Ovary (tissue), 3 donors: ENCODE results near the gene APP.

Experiments
- CTCF ChIP-seq, 3 donors: fragments of 450-650 bp in 2 of 3; fragments of 200-600 bp in 1 of 3; IDR thresholded peaks; one replicate each; pipeline versions ENCODE4 v1.5.1 to v1.8.0; 2016 to 2022; ENCODE audit warnings: antibody characterized with exemption in 3 of 3, mild to moderate bottlenecking in 1 of 3
- EP300 ChIP-seq: sonication (generic); formaldehyde crosslinking; IDR thresholded peaks from one replicate; pipeline ENCODE4 v1.6.1; 2017; ENCODE audit warnings: antibody characterized with exemption
- POLR2A ChIP-seq: fragments of 450-650 bp; IDR thresholded peaks from one replicate; pipeline ENCODE4 v1.6.1; 2017; ENCODE audit warnings: antibody characterized with exemption, mild to moderate bottlenecking, moderate library complexity
- donor health status: DM: no; HTN: no; CAD: no.

- no peak for TF ChIP-seq POLR2A
- TF ChIP-seq CTCF (IDR thresholded peaks at IDR 0.05): no peak
- no peak for TF ChIP-seq EP300
Measured at GRCh38 chr21:26212220-26212619, 41.6 kb upstream of the APP start.
